Lower leg skin (tissue), 4 donors: ENCODE measurements around the gene HS6ST2. TPM values are rescaled to one million over a fixed set of nuclear protein-coding genes. Genes with fewer than 3 reads are reported as not detected.

ENCODE experiments used
- DNase-seq, 2 donors: peaks; one replicate each; pipeline ENCODE4 v3.0.0-alpha.2; 2019; ENCODE audit warnings: low spot score in 2 of 2
- H3K4me3 ChIP-seq: fragments of 200-600 bp; sonication (generic); 2 replicates; pipeline ENCODE4 v1.5.1; 2017; ENCODE audit warnings: mild to moderate bottlenecking, low read depth; ENCODE audit not compliant: poor library complexity, severe bottlenecking
- CTCF ChIP-seq, 3 donors: fragments of 450-650 bp; IDR thresholded peaks; one replicate each; pipeline ENCODE4 v1.5.1; 2016; ENCODE audit warnings: antibody characterized with exemption in 3 of 3, mild to moderate bottlenecking in 3 of 3, moderate library complexity in 2 of 3
- POLR2A ChIP-seq, 2 donors: fragments of 450-650 bp; IDR thresholded peaks; one replicate each; pipeline ENCODE4 v1.6.1; 2016 to 2017; ENCODE audit warnings: antibody characterized with exemption in 2 of 2, mild to moderate bottlenecking in 1 of 2, moderate library complexity in 1 of 2
- WGBS, 2 donors: methylation state at CpG; one replicate each; pipeline ENCODE4 v1.1.5; 2018; 5-methylcytosine and 5-hydroxymethylcytosine counted together
- intact Hi-C: fragments of 100-400 bp; cut with DNase I; formaldehyde crosslinking; loops from one replicate; pipeline ENCODE4 v1.15.0; 2023; ENCODE audit warnings: low total_unique reads
- total RNA-seq, 4 donors: library from RNA; depleted of rRNA; stranded (reverse); fragments of >200 nt; gene quantifications; one replicate each; pipeline ENCODE4 v1.1.0, GENCODE V29; 2016

The HS6ST2 gene
- total RNA-seq, 4 donors from 2014 or later, result 0.17 to 0.29 TPM; not detected in 2

- intact Hi-C loops, result no loop called here
- WGBS, 2 donors, result 75 to 96% methylated on average over 3 of the region's 3 CpGs
- H3K4me3 ChIP-seq, result no peak overlapping the region
- TF ChIP-seq CTCF (IDR thresholded peaks at IDR 0.05) (no peak), POLR2A (IDR thresholded peaks at IDR 0.05) (no peak)
- no peak for DNase-seq
Measured at GRCh38 chrX:132743086-132743485, 215.3 kb downstream of the HS6ST2 start.

- WGBS, 2 donors, result 17 to 24% methylated on average over 1 of the region's 1 CpG
- no peak for DNase-seq
- no peak overlapping the region for H3K4me3 ChIP-seq
- intact Hi-C loops, result no loop called here
- TF ChIP-seq CTCF (IDR thresholded peaks at IDR 0.05) (no peak), POLR2A (IDR thresholded peaks at IDR 0.05) (no peak)
Measured at GRCh38 chrX:132742246-132742645, 216.2 kb downstream of the HS6ST2 start.

- no peak for DNase-seq
- no peak overlapping the region for H3K4me3 ChIP-seq
- intact Hi-C loops, result no loop called here
- 56 to 66% methylated on average over 2 of the region's 2 CpGs for WGBS, 2 donors
- TF ChIP-seq CTCF (IDR thresholded peaks at IDR 0.05), result no peak
- no peak for TF ChIP-seq POLR2A (IDR thresholded peaks at IDR 0.05)
Measured at GRCh38 chrX:132741689-132742088, 216.7 kb downstream of the HS6ST2 start.

- H3K4me3 ChIP-seq, result no peak overlapping the region
- intact Hi-C loops, result no loop called here
- no peak for DNase-seq
- TF ChIP-seq CTCF (IDR thresholded peaks at IDR 0.05), result no peak
- no peak for TF ChIP-seq POLR2A (IDR thresholded peaks at IDR 0.05)
- 74 to 82% methylated on average over 3 of the region's 3 CpGs for WGBS, 2 donors
Measured at GRCh38 chrX:132740316-132741123, 217.9 kb downstream of the HS6ST2 start.

GRCh38 chrX:132738951-132739350 lies 219.5 kb downstream of the HS6ST2 start:
- DNase-seq, result no peak
- no peak overlapping the region for H3K4me3 ChIP-seq
- no peak for TF ChIP-seq CTCF (IDR thresholded peaks at IDR 0.05)
- TF ChIP-seq POLR2A (IDR thresholded peaks at IDR 0.05), result no peak
- intact Hi-C loops, result no loop called here
- 67 to 91% methylated on average over 6 of the region's 6 CpGs for WGBS, 2 donors

- TF ChIP-seq CTCF (IDR thresholded peaks at IDR 0.05), result no peak
- TF ChIP-seq POLR2A (IDR thresholded peaks at IDR 0.05), result no peak
- intact Hi-C loops, result no loop called here
- no peak overlapping the region for H3K4me3 ChIP-seq
- no peak for DNase-seq
- 26 to 38% methylated on average over 5 of the region's 5 CpGs for WGBS, 2 donors
Measured at GRCh38 chrX:132737743-132738142, 220.7 kb downstream of the HS6ST2 start.
